Measurements from ENCODE around the gene PACSIN2.

DNA sequence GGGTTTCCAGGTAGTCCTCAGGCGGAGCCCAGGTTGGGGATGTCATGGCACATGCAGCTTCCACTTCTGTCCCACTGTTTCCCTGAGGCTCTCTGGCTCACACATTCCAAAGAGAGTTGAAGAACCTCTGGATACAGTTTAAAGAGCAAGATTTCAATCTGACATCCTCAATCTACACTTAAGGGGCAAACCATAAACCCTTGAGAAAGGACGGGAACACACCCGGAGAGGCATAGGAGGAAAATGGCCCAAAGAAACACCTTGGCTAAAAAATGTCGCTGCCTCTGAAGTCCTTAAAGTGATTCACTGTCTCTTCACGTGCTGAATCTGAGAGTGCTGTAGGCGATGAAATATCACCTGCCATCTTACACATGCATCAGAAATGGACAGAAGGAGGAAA, 87.0 kb downstream of the PACSIN2 start:
- TF ChIP-seq, protein P1, sequence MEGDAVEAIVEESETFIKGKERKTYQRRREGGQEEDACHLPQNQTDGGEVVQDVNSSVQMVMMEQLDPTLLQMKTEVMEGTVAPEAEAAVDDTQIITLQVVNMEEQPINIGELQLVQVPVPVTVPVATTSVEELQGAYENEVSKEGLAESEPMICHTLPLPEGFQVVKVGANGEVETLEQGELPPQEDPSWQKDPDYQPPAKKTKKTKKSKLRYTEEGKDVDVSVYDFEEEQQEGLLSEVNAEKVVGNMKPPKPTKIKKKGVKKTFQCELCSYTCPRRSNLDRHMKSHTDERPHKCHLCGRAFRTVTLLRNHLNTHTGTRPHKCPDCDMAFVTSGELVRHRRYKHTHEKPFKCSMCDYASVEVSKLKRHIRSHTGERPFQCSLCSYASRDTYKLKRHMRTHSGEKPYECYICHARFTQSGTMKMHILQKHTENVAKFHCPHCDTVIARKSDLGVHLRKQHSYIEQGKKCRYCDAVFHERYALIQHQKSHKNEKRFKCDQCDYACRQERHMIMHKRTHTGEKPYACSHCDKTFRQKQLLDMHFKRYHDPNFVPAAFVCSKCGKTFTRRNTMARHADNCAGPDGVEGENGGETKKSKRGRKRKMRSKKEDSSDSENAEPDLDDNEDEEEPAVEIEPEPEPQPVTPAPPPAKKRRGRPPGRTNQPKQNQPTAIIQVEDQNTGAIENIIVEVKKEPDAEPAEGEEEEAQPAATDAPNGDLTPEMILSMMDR (IDR thresholded peaks at IDR 0.05): no peak
- TF ChIP-seq POLR2A (IDR thresholded peaks at IDR 0.05) (no peak), POLR2AphosphoS5 (IDR thresholded peaks at IDR 0.05) (no peak)

All from breast epithelium (tissue), 3 donors.